Gastroesophageal sphincter (tissue), 4 donors: Measurements from ENCODE around the gene SMARCB1. TPM values are rescaled to one million over a fixed set of nuclear protein-coding genes. Genes with fewer than 3 reads are reported as not detected.

Experiments
- ATAC-seq: fragments of 150-250 bp; one replicate; pipeline ENCODE4 v1.9.1; 2016; ENCODE audit warnings: mild to moderate bottlenecking, moderate library complexity
- H3K27ac ChIP-seq, 4 donors: fragments of 200-600 bp; sonication (generic) in 3 of 4; 1 replicate in 3 of 4; 2 replicates in 1 of 4; pipeline ENCODE4 v1.5.1; 2016 to 2019
- H3K27me3 ChIP-seq: fragments of 200-600 bp; sonication (generic); one replicate; pipeline ENCODE4 v1.5.1; 2019
- H3K36me3 ChIP-seq, 2 donors: fragments of 200-600 bp; sonication (generic); one replicate each; pipeline ENCODE4 v1.5.1; 2019; ENCODE audit warnings: control low read depth in 1 of 2
- H3K4me1 ChIP-seq, 3 donors: fragments of 200-600 bp; sonication (generic); 1 replicate in 2 of 3; 2 replicates in 1 of 3; pipeline ENCODE4 v1.5.1; 2016 to 2019; ENCODE audit warnings: control low read depth in 2 of 3
- H3K4me3 ChIP-seq, 2 donors: fragments of 200-600 bp; sonication (generic); one replicate each; pipeline ENCODE4 v1.5.1; 2019; ENCODE audit warnings: mild to moderate bottlenecking in 1 of 2, moderate library complexity in 1 of 2
- H3K9me3 ChIP-seq, 3 donors: fragments of 200-600 bp; sonication (generic); one replicate each; pipeline ENCODE4 v1.5.1; 2017 to 2019; ENCODE audit warnings: control low read depth in 2 of 3
- EP300 ChIP-seq: sonication (generic); formaldehyde crosslinking; IDR thresholded peaks from one replicate; pipeline ENCODE4 v1.6.1; 2017; ENCODE audit warnings: antibody characterized with exemption, mild to moderate bottlenecking
- POLR2A ChIP-seq, 2 donors: fragments of 450-650 bp; IDR thresholded peaks; one replicate each; pipeline ENCODE4 v1.6.1; 2017; ENCODE audit warnings: antibody characterized with exemption in 2 of 2, mild to moderate bottlenecking in 2 of 2, moderate library complexity in 1 of 2
- POLR2AphosphoS5 ChIP-seq: sonication (generic); formaldehyde crosslinking; IDR thresholded peaks from one replicate; pipeline ENCODE4 v1.6.1; 2017; ENCODE audit warnings: antibody characterized with exemption
- WGBS, 2 donors: methylation state at CpG; one replicate each; pipeline ENCODE4 v1.1.5; 2018; ENCODE audit warnings: low coverage in 1 of 2; 5-methylcytosine and 5-hydroxymethylcytosine counted together
- total RNA-seq, 4 donors: library from RNA; depleted of rRNA; stranded (reverse); fragments of >200 nt; gene quantifications; one replicate each; pipeline ENCODE4 v1.1.0, GENCODE V29; 2016
- TF ChIP-seq, protein P1 (sequence below), 4 experiments: fragments of 200-600 bp in 2 of 4; fragments of 450-650 bp in 2 of 4; sonication (generic) in 1 of 4; IDR thresholded peaks; one replicate each; pipeline ENCODE4 v1.5.1; 2017 to 2019; ENCODE audit warnings: antibody characterized with exemption in 4 of 4, mild to moderate bottlenecking in 2 of 4, moderate library complexity in 2 of 4

SMARCB1 gene
- total RNA-seq, 4 donors from 2014 or later: 27.9 to 58.8 (median 32.7) TPM

DNA sequence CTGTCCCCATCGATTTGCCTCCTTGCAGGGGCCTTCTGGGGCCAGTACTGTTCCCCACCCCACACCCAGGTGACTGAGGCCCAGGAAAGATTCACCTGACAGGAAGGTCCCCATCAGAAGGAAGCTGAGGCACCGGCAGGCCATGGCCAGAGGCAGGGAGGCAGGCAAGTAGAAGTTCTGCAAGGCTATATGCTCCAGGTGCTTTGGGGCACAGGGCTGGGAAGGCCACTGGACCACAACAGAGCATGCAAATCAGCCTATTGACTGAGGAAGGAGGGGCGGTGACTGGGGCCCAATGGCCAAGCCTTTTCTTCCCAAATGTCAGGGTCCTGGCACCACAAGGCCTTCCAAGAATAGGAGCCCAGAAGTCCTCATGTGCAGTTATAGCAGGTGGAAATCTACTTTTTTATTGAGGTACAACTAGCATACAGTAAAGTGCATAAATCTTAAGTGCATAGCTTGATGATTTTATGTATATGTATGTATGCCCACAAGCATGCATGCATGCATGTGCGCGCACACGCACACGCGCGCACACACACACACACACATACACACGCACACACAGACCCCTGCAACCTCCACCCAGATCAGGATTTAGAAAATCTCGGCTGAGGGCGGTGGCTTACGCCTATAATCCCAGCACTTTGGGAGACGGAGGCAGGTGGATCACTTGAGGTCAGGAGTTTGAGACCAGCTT is 32.4 kb upstream of the SMARCB1 start, which contains the start of gene VPREB3:
TSS of gene VPREB3 (minus strand) at position 206 of the 700 bp plus-strand sequence. CDS start at position 144, 62 bp downstream.
- TF ChIP-seq POLR2AphosphoS5 (no peak), EP300 (no peak), POLR2A (IDR thresholded peaks at IDR 0.05) (no peak)
- TF ChIP-seq, protein P1, sequence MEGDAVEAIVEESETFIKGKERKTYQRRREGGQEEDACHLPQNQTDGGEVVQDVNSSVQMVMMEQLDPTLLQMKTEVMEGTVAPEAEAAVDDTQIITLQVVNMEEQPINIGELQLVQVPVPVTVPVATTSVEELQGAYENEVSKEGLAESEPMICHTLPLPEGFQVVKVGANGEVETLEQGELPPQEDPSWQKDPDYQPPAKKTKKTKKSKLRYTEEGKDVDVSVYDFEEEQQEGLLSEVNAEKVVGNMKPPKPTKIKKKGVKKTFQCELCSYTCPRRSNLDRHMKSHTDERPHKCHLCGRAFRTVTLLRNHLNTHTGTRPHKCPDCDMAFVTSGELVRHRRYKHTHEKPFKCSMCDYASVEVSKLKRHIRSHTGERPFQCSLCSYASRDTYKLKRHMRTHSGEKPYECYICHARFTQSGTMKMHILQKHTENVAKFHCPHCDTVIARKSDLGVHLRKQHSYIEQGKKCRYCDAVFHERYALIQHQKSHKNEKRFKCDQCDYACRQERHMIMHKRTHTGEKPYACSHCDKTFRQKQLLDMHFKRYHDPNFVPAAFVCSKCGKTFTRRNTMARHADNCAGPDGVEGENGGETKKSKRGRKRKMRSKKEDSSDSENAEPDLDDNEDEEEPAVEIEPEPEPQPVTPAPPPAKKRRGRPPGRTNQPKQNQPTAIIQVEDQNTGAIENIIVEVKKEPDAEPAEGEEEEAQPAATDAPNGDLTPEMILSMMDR (IDR thresholded peaks at IDR 0.05): no peak
- H3K4me1 ChIP-seq: peaks cover 0 to 23% (median 11%) of the 10 kb centered on the region in 3 donors
- H3K9me3 ChIP-seq: no peaks in the 10 kb centered on the region
- no peaks in the 10 kb centered on the region for H3K36me3 ChIP-seq
- H3K27me3 ChIP-seq: no peaks in the 10 kb centered on the region
- no peak within 1 kb of the TSS for H3K4me3 ChIP-seq
- WGBS, 2 donors: 80 to 93% methylated on average over 1 to 7 of the region's 14 CpGs
- H3K27ac ChIP-seq: no peak within 1 kb of the TSS
- ATAC-seq: no peak

- no peak for ATAC-seq
- TF ChIP-seq POLR2AphosphoS5: no peak
- TF ChIP-seq, protein P1 (IDR thresholded peaks at IDR 0.05): no peak
- TF ChIP-seq POLR2A (IDR thresholded peaks at IDR 0.05): no peak
- no peak for TF ChIP-seq EP300
- 38 to 73% methylated on average over 2 to 6 of the region's 6 CpGs for WGBS, 2 donors
- no peaks in the 10 kb centered on the region for H3K27me3 ChIP-seq
- no peaks in the 10 kb centered on the region for H3K36me3 ChIP-seq
- H3K9me3 ChIP-seq: no peaks in the 10 kb centered on the region
- H3K4me3 ChIP-seq: no peak overlapping the region
- H3K4me1 ChIP-seq: peaks cover 0 to 16% (median 6%) of the 10 kb centered on the region in 3 donors
- no peak overlapping the region for H3K27ac ChIP-seq
Measured at GRCh38 chr22:23754980-23755636, 31.7 kb upstream of the SMARCB1 start.

- H3K27me3 ChIP-seq: no peaks in the 10 kb centered on the region
- no peak overlapping the region for H3K4me3 ChIP-seq
- ATAC-seq: no peak
- peaks cover 0 to 10% (median 2%) of the 10 kb centered on the region in 3 donors for H3K4me1 ChIP-seq
- TF ChIP-seq, protein P1 (IDR thresholded peaks at IDR 0.05): no peak
- TF ChIP-seq POLR2A (IDR thresholded peaks at IDR 0.05) (no peak), EP300 (no peak), POLR2AphosphoS5 (no peak)
- no peak overlapping the region for H3K27ac ChIP-seq
- no peaks in the 10 kb centered on the region for H3K9me3 ChIP-seq
- no peaks in the 10 kb centered on the region for H3K36me3 ChIP-seq
- 81 to 89% methylated on average over 8 of the region's 8 CpGs for WGBS, 2 donors
Measured at GRCh38 chr22:23755711-23756110, 31.1 kb upstream of the SMARCB1 start.

- no peaks in the 10 kb centered on the region for H3K36me3 ChIP-seq
- no peak for TF ChIP-seq POLR2A (IDR thresholded peaks at IDR 0.05)
- TF ChIP-seq, protein P1 (IDR thresholded peaks at IDR 0.05): no peak
- no peak overlapping the region for H3K4me3 ChIP-seq
- no peak overlapping the region for H3K27ac ChIP-seq
- 61 to 79% methylated on average over 3 of the region's 4 CpGs for WGBS, 2 donors
- no peaks in the 10 kb centered on the region for H3K27me3 ChIP-seq
- no peak for ATAC-seq
- H3K4me1 ChIP-seq: peaks cover 0 to 5% (median 0%) of the 10 kb centered on the region in 3 donors
- H3K9me3 ChIP-seq: no peaks in the 10 kb centered on the region
Measured at GRCh38 chr22:23756891-23757290, 29.9 kb upstream of the SMARCB1 start.

DNA sequence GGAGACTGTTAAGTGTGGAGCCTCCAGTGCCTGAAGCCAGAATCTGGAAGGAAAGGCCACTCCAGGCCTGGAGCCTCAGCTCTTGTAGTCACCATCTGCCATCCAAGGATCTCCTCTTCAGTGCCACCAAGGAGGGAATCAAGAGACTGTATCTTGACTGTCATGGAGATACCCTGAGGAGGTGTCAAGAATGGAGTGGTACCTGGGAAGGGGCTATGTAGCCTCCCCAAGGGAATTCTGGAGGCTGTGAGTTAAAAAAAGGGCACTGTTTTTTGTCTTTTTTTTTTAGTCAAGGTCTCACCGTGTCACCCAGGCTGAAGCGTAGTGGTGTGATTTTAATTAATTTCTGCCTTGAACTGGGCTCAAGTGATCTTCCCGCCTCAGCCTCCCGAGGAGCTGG is 27.2 kb upstream of the SMARCB1 start:
- no peak for ATAC-seq
- H3K4me1 ChIP-seq: peaks cover 0 to 22% (median 0%) of the 10 kb centered on the region in 3 donors
- H3K36me3 ChIP-seq: no peaks in the 10 kb centered on the region
- no peaks in the 10 kb centered on the region for H3K27me3 ChIP-seq
- TF ChIP-seq EP300: no peak
- no peak for TF ChIP-seq POLR2A (IDR thresholded peaks at IDR 0.05)
- TF ChIP-seq, protein P1 (IDR thresholded peaks at IDR 0.05): no peak
- no peak for TF ChIP-seq POLR2AphosphoS5
- H3K9me3 ChIP-seq: no peaks in the 10 kb centered on the region
- no peak overlapping the region for H3K4me3 ChIP-seq
- H3K27ac ChIP-seq: no peak overlapping the region
- 81 to 96% methylated on average over 4 of the region's 4 CpGs for WGBS, 2 donors
